ENCODE data around the gene OVOL1. TPM values are rescaled to one million over a fixed set of nuclear protein-coding genes. Genes with fewer than 3 reads are reported as not detected.

The OVOL1 gene
- polyA plus RNA-seq, 3 donors: 14.6 to 17.3 (median 17.1) TPM

DNA sequence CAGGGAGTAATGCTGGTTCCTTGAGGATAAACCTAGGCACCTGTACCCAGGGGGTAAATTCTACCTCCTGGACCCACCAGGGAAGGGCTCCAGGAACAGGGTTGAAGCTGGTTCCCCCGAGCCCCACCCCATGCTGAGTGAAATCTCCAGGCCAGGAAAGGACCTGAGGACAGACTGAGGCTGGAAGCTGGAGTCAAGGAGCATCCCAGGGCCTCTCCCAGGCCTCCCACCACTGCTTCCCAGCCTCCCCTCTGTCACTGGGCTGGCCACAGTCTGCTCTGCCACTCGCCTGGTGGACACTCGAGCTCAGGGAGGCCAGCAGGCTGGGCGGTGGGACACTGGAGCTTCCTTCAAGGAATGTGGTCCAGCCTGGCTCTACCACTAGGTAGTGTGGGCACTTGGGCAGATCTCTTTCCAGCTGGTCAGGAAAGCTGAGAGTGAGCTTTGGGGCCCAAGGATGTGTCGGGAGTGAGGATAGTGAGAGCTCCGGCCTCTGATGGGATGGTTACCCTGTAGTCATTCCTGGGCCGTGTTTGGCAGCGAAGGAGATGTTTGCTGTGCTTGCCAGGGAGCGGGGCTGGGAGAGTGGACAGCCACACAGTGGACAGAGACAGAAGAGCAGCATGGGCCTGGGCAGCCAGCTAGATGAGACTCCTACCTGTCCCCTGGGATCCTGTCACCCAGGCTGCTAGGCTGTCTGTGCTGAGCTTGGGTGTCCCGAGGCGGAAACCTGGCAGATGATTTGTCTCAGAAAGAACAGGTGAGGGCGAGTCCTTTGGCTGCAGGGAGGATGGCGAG, 3.4 kb downstream of the OVOL1 start:
- DNase-seq: no peak

DNA sequence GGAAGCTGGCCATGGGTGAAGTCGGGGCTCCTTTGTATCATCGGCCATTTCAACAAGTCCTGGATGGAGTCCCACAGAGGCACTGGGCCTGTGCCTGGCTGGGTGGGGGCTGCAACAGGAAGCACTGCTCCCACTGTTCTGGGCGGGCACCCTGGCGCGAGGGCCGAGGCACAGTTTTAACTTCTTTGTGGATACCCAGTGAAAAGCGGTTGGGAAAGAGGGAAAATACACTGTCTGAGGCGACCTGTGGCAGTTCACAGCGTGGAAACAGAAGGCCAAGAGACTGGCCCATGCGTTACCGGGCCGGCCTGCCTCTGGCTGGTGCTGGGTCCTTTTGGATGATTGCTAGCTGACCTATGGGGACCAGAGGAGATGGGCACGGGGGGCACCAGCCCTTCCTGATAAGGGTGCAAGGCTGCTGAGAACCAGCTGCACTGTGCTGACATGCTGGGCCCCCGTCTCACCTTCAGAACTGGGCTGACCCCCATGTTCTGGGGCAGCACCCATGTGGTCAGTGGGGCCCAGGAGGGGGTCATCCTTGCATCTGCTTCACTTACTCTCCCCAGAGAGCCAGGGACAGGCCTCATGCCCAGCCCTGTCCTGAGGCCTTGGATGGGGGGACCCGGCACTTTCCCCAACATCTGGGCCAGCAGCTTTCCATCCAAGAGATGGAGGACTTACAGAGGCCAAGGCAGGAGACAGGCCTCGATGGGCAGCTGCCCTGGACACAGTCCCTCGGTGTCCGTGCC, 4.2 kb downstream of the OVOL1 start:
- DNase-seq: no peak

DNA sequence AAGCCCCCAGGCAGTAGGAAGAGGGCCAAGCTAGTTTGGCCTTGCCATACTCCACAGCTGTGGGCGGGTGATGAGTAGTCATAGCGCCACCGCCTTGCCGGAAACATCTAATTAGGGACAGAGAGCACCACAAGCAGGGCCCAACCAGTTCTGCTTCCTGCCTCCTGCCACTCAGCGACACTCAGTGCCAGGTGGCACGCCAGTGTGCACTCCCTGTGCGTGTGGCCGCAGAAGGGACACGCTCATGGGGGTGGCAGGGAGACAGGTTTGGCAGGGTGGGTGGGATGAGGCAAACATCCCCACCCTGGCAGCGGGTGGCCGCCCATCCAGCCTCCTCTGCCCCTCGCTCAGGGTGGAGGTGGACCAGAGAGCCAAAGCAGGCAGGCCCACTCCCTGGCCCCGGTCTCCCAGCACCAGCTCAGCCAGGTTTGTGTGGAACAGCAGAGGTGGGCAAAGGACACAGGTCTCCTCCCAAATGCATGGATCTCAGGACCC, 4.9 kb downstream of the OVOL1 start:
- DNase-seq: no peak

DNA sequence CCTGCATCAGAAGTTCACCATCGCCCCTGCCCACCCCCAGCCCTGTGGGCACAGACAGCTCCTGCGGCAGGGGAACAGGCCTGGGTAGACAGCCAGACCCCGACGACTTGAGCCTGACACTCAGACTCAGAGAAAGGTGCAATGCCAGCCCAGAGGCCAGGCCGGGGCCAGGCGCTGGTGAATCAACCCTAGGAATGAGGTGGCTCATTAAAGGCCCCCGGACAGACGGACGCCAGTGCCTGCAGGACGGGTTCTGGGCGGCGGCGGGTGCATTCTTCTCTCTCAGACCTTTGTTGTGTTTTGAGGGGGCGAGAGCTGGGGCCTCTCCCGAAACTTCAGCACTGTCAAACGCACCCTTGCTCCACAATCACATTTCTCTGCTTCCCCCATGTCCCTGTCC, 5.6 kb downstream of the OVOL1 start:
- no peak for DNase-seq

DNA sequence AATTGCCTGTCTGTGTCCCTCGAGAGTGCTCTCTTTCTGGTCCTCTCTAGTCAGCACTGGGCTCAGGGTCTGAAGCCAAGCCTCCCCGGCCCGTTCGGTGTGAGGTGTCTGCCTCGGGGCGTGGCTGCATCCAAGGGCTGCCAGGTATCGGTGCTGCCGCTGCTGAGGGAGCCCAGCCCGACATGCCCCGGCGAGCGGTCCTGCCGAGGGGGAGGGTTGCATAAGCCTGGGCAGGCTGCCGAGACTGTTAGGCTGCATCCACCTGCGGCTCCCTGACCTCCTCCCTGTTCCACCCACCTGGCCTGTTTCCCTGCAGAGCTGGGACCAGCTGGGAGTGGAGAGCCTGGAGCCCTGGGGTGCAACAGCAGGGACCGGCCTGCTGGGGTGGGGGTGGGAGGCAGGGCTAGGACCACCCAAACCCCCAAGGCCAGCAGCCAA, 6.3 kb downstream of the OVOL1 start:
- no peak for DNase-seq

DNA sequence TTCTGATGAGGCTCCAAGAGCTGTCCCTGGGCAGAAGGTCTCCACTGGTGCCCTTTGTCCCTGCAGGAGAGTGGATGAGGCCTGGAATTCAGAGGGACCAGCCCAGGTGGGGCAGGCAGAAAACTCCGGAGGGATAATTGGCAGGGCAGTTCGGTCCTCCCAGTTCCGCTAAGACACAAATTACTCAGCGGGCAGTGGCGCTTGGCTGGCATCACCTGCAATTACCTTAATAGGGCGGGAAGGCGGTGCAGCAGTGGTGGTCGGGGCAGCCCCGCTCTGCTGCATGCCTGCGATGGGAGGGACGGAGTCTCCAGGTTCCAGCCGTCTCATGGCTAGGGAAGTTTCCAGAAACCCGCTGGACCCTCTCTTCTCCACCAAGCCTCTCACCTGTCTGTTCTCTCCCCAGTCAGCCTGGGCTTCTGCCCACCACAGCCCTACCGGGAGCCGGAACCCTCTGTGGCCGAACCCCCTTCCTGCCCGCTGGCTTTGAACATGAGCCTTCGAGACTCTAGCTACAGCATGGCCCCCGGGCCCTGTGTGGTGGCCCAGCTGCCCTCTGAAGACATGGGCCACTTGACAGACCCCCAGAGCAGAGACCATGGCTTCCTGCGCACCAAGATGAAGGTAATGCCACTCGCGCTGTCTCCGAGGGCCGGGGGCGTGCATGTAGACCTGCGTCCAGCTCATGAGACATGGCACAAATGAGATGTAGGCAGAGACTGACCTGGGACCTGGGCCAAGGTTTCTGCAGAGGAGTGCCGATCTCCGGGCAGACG, 7.0 kb downstream of the OVOL1 start:
- no peak for DNase-seq

DNA sequence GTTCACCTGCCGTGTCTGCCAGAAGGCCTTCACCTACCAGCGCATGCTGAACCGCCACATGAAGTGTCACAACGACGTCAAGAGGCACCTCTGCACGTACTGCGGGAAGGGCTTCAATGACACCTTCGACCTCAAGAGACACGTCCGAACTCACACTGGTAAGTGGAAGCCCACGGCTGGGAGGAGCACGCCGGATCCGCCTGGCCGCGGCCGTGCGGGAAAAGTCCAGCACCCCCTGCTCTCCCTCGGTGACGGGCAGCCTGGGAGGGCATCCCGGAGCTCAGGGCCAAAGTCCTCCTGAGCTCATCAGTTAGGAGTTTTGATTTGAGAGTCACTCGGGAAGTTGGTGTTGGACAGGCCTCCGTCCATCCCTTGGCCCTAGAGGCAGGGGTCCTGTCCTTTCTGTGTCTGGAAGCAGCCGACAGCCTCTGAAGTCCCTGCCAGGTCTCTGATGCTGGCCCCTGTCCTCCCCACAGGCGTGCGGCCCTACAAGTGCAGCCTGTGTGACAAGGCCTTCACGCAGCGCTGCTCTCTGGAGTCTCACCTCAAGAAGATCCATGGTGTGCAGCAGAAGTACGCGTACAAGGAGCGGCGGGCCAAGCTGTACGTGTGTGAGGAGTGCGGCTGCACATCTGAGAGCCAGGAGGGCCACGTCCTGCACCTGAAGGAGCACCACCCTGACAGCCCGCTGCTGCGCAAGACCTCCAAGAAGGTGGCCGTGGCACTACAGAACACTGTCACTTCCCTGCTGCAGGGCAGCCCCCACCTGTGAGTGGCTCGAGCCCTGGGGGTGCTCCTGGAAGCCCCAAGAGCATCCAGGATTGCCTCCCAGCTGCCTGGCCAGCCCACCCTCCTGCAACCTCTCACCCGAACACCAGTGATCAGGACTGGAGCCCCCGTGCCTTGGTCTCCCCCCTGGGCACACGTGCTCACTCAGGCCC, 8.0 kb downstream of the OVOL1 start:
- DNase-seq: no peak

DNA sequence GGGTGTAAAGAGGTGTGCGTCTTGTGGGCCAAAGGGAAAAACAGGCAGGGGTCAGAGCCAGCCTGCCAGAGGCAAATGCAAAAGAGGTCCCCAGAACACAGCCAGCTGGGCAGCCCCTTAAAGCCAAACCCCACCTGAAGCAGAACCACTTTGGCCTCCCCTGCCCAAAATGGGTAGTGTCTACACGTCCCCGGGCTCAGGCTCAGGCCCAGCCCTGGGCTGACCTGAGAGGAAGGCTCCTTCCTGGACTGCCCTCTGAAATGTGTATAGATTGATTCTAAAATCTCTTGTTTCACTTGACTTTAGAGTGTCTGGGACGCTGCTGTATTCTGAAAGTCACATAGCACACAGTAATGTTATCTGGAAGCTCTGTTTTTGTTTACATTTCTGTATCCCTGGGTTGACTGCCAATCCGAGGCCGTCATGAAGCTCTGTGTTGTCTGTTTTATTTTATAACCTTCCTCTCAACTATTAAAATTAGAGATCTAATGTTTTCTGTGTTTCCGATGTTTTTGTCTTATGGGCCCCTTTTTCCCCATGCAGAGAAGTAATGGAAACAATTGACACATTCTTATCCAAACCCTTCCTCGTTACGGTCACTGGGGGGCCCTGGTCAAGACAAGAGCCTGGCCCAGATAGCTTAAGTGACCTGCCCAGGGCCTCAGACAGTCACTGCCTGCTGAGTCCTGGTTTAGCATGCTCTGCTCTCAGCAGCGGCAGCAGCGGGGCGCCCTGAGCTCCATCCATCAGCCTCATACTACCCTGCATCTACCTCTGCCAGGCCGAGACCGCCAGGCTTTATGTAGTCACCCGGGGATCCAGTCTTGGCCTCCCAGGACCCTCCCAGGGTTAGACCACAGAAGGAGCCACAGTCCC, 10.1 kb downstream of the OVOL1 start:
- DNase-seq: no peak

DNA sequence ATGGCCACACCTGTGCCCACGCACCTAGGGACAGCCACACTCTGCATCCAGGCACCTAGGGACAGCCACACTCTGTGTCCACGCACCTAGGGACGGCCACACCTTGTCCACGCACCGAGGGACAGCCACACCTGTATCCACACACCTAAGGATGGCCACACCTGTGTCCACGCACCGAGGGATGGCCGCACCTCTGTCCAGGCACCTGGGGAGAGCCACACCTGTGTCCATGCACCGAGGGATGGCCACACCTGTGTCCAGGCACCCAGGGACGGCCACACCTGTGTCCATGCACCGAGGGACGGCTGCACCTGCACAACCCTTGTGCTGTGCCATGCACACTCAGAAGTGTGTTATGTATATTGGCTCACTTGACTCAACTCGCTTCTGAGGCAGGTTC, 10.8 kb downstream of the OVOL1 start:
- DNase-seq: no peak

DNA sequence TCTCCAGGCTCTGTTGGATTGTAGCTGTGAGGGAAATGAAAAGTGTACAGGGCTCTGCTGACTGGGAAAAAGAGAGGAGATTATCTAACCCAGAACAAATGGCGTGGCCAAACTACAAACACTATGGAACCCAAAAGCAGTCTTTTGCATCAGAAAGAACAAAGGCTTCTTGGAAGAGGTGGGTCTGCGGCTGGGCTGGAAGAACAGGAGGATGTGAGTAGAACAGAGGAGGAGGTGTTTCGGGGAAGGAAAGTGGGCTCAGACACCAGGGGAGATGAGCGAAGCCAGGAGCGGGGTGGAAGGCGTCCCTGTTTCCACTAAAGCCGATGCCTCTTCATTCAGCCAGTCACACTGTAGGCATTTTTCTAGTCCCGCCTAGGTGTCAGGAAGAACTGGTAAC, 12.0 kb downstream of the OVOL1 start:
- DNase-seq: no peak

DNA sequence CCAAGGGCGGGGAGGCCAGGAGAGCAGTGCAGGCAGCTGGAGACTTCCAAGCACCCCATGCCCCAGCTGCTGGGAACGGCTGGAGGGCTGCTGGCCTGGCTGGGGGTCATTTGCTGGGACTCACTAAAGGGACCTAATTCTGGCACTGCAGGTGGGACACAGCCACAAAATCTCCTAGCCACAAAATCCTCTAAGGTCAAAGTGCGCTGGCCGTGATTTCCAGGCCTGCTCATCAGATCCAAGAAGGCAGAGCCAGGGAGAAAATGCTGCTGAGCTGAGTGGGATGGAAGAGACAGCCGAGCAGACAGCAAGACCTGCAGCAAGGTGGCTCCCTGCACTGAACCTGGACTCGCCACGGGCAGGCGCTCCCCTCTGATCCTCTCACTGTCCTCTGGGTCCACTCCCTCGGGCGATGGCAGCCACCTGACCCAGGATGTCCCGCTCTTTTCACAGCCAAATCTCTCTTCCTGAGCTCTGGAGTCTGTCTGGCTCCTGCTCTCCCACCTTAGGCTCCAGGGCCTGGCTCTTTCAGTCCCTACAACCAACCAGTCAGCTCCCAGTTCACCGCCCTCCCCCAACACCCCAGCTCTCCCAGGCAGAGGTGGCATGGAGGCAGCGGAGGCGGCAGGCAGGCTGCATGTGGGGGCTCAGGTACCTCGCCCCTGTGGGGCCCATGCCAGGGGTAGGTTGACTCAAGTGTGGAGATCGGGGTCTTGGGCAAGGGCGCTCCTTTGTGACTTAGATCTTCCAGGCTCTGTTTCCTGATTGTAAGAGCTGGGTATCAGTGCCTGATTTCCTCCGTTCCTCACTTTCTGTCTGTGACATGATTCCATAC, 14.5 kb downstream of the OVOL1 start:
- DNase-seq: no peak

DNA sequence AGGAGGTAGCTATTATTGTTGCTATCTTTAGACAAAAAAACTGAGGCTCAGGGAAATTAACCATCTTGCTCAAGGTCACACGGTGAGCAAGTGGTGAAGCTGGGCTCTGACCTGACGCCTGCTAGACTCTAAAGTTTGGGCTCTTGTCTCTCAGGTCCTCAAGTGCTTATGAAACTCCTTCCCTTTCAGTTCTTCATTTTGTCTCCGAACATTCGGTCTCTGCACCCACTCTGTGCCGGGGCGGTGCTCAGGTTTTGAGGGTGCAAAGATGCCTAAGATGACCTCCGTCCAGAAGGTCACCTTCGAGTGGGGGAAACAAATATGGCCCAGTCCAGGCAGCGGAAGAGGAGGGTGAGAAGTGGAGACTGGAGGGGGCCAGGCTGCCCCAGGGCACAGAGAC, 16.0 kb downstream of the OVOL1 start:
- no peak for DNase-seq

DNA sequence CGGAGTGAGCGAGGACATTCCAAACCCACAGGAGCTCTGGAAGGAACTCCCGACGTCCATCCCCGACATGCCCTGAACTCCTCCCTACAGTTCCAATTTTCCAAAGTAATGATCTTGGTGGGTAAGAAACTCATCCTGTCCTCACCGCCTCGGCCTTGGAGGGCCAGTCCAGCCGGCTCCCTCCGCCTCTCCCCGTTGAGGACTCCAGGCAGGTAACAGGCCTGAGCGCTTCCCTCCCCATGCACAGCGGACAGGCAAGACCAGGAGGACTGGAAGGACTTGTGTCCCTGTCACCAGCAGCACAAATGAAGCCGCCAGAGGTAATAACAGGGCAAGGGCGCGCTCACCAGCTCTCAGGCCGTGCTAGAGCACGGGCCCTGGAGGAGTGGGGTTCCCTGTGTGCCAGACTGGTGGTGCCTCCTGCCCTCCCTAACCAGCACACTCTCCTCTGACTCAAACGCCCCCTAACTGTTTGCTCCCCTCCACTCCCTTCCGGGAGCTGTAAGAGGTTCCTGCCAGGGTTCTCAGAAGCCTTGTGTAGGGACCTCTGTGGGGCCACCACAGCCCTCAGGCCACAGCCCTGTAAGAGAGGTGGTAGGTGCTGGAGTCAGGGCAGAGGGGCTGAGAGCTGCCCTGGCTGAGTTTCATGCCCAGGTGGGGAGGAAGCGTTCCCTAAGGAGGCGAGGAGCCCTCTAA, 17.1 kb downstream of the OVOL1 start:
- no peak for DNase-seq

DNA sequence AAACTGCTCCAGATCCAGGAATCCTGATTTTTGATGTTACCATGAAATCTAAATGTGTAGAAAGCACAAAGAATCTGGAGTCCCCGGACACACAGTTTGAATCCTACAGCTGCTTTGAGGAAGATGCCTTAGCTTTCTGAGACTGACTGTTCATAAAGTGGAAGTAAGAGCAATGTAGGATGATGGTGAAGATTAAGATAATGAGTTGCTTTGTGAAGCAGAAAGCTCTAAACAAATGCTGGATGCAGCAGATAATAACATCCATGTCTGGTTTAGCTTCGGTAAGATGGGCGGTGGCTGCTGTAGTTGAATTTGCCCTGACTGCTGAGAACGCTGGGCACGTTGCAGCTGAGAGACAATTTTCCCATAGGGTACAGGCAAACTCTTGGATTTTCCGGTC, 20.1 kb downstream of the OVOL1 start:
- no peak for DNase-seq

DNA sequence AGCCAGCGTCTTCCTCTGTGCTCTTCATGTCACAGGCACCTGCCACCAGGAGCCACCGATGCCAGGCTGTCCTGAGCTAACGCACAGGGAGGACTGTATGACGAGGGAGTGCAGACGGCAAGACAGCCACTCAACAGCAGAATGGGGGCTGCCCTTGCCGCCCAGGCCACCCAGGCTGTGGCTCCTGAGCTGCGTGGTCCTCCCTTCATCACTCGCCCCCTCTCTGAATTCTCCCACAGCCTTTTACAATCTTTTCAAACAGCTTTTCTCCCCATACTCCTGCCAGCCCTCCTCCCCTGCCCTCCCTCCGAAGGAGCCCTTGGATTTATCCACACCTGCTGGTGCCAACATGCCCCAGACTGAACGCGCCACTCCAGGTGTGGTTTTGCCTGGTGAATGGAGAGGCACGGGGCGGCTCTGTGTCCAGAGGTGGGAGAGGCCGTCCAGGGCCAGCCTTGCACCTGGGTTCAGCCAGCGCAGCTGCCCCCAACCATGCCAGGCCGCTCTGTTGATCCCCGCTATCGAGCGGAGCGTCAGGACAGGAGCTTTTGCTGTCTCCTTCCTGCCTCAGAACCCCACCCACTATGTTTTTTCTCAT, 22.0 kb downstream of the OVOL1 start:
- DNase-seq: no peak

DNA sequence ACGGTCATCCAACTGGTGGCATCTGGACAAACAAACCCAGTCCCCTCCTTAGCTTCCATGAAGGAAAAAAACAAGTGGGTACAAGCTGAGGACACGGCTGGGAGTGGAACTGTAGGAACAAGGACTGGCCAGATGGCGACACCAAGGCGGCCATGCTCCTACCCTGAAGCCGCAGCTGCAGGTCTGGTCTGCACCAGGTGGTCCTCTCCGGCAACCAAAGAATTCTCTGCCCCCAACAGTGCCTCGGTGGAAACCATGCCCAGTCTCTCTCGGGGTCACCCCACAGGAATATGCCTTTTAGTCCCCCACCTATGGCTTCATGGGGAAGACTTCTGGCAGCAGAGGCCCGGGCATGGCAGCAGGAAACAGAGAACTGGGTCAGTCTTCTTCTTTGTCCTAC, 22.6 kb downstream of the OVOL1 start:
- no peak for DNase-seq

DNA sequence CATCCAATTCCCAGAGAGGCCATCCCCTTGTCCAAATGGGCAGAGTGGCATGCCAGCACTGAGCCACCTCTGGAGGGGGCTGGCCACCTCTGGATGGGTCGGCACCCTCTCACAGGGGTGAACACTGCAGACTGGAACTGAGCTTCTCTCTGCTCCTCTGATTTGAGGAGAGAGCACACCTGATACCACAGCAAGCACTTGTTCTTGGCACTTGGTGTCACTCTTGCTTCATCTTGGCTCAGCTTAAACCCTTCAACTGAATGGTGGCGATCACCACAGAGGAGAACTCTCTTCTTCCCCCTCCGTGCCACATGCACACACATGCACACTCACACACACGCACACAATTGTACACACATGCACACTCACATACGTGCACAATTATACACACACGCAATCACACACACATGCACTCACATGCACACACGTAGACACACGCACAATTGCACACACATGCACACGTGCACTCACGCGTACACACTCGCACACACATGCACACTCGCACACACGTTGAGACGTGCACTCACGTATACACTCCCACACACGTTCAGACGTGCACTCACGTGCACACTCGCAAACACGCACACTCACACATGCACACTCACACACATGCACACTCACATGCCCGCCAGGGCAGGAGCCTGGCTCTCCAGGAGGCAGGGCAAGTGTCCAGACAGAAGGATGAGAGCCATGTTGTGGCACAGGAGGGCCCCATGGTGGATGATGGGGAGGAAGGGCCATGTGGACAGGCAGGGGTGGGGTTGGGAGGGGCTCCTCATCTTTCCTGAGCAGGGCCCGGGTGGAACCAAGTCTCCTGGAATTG, 23.4 kb downstream of the OVOL1 start:
- no peak for DNase-seq
